GM18951 (cell line): Measurements from ENCODE around the gene LEPROT.

ENCODE experiments used
- POLR2A ChIP-seq: IDR thresholded peaks from 4 replicates; pipeline ENCODE4 v1.6.1; 2011; ENCODE audit warnings: mild to moderate bottlenecking; ENCODE audit not compliant: insufficient read length, insufficient read depth; ENCODE audit errors: extremely low read depth
- in situ Hi-C: fragments of 300-500 bp; cut with MboI; formaldehyde crosslinking; loops from one replicate; pipeline ENCODE4 v1.12.0; 2022; ENCODE audit warnings: low sequenced_read_pairs, mixed read lengths, inconsistent platforms; ENCODE audit not compliant: unreplicated experiment

Gene LEPROT

DNA sequence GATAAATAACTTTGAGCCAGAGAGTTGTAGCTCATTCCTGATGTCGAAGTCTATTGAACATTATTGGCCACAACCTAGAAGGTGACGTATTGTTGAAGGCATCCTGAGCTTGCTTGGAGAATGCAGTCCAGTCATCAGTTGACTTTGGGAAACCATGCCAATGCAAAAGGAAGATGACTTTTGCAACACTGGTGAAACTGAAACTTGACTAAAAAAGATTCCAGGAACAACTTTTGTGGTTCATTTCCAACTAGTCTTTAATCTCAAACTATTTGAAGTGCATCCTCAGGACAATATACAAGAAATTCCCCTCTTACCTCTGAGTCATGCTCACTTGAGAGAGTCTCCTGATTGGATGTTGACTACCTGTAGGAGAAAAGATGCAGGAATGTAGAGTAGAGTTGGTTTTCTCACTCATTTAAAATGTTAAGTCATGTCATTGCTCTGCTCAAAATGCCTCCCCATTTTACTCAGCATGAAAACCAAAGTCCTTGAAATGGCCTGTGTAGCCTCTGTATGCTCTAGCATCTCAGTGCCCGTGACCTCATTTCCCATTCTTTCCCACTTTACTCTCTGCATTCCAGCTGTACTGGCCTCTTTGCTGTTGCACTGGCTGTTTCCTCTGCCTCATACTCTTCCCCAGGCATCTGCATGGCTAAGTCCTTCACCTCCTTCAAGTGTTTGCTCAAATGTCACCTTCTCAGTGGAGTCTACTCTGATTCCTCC is 24.4 kb upstream of the LEPROT start:
- in situ Hi-C loops = no loop called here
- TF ChIP-seq POLR2A = no peak

- TF ChIP-seq POLR2A = no peak
- in situ Hi-C loops = no loop called here
These were observed 22.4 kb upstream of the LEPROT start for GRCh38 chr1:65398083-65398482.

GRCh38 chr1:65399003-65399402 is 21.5 kb upstream of the LEPROT start:
- no peak for TF ChIP-seq POLR2A
- in situ Hi-C loops = no loop called here

- in situ Hi-C loops = no loop called here
- TF ChIP-seq POLR2A = no peak
These were observed 18.9 kb upstream of the LEPROT start for GRCh38 chr1:65401612-65402011.

GRCh38 chr1:65404941-65405340 is 15.5 kb upstream of the LEPROT start:
- in situ Hi-C loops = no loop called here
- TF ChIP-seq POLR2A = no peak

- in situ Hi-C loops = no loop called here
- TF ChIP-seq POLR2A = no peak
These were observed 12.6 kb upstream of the LEPROT start for GRCh38 chr1:65407877-65408276.

DNA sequence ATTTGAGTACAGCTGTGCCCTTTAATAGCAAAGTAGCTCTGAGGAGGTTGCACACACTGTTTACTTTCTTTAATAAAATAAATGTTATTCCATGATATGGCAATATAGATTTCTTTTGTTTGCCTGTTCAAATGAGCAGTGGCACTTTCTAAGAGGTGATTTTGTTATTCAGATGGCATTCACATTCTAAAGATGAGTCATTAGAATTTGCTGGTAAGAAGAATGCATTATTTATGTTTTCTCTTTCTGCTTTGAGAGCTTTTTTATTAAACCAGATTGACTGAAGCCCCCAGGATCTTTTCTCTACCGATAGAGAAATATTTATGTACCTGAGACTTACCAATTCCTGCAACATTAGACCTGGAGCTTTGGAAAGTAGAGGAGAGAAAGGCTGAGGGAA is 11.2 kb upstream of the LEPROT start:
- TF ChIP-seq POLR2A = no peak
- in situ Hi-C loops = no loop called here

GRCh38 chr1:65409816-65410326 is 10.6 kb upstream of the LEPROT start:
- no peak for TF ChIP-seq POLR2A
- in situ Hi-C loops = no loop called here

GRCh38 chr1:65412256-65412983 is 8.0 kb upstream of the LEPROT start:
- in situ Hi-C loops = no loop called here
- no peak for TF ChIP-seq POLR2A

- TF ChIP-seq POLR2A = no peak
- in situ Hi-C loops = no loop called here
These were observed 7.5 kb upstream of the LEPROT start for GRCh38 chr1:65412984-65413375.

GRCh38 chr1:65414538-65414937 is 5.9 kb upstream of the LEPROT start:
- in situ Hi-C loops = no loop called here
- TF ChIP-seq POLR2A = no peak

- no peak for TF ChIP-seq POLR2A
- in situ Hi-C loops = no loop called here
These were observed 3.7 kb upstream of the LEPROT start for GRCh38 chr1:65416767-65417166.

DNA sequence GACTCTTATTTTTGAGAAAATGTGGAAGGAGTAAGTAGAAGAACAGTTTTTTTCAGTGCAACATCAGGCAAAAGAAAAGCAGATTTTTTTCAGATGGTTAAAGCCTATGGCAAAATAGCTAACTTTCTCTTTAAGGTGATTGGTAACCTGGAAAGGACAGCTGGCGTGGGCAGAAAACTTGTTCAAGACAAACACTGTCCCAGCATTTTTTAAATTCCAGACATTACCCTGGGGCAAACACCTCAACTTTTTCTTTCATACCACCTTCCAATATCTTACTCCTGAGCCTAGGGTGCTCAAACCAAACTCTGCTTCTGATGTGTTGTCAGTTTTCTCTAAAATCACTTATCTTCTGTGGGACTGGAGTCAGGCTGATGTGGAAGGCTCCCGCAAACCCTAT is 2.7 kb upstream of the LEPROT start:
- TF ChIP-seq POLR2A = no peak
- in situ Hi-C loops = no loop called here

- in situ Hi-C loops = no loop called here
- TF ChIP-seq POLR2A = no peak
These were observed 1.8 kb upstream of the LEPROT start for GRCh38 chr1:65418522-65419185.
